ENCODE results near the gene USHBP1.

USHBP1 gene

DNA sequence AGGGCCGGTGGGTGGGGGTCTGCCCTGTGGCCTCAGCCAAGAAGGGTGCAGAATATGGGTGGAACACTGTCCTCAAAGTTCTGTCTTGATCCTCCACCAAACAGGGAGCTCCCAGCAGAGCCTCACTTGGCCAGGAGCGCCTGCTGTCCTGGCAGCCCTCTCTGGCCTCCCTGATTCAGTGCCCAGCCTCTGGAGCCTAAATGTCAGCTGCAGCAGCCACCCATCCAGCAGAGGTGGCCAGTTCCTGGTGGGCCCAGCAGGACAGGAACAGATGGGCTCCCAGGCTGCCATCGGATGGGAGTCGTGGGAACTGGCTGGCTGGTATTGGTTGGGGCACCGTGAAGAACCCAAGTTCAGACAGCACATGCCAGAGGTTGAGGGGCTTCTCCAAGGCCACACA, 51.2 kb downstream of the USHBP1 start:
- no peak for FAIRE-seq
- DNase-seq (ENCODE audit: low spot score), result no peak

DNA sequence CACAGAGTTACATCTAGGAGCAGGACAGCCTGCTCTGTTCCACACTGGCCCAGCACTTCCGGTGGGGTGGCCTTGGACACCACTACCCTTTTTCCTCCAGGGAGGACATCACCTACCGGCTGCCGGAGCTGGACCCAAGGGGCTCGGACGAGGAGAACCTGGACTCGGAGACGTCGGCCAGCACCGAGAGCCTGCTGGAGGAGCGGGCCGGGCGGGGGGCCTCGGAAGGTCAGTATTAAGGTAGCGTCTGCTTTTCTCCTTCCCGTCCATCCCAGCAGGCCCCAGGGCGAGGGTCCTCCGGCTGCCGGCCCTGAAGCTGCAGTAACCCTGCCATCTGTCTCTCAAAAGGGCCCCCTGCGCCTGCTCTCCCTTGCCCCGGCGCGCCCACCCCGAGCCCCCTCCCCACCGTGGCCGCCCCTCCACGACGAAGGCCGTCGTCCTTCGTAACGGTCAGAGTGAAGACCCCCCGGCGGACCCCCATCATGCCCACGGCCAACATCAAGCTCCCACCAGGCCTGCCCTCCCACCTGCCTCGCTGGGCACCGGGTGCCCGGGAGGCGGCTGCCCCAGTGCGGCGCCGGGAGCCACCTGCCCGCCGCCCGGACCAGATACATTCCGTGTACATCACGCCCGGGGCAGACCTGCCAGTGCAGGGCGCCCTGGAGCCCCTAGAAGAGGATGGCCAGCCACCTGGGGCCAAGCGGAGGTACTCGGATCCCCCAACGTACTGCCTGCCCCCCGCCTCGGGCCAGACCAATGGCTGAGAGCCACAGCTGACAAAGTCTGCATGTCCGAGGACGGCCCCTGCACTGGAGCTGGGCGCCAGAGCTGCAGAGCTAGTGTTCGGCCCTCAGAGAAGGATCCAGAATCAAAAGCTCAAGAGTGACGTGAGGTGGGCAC, 52.7 kb downstream of the USHBP1 start:
- no peak for DNase-seq (ENCODE audit: low spot score)
- FAIRE-seq, result no peak

DNA sequence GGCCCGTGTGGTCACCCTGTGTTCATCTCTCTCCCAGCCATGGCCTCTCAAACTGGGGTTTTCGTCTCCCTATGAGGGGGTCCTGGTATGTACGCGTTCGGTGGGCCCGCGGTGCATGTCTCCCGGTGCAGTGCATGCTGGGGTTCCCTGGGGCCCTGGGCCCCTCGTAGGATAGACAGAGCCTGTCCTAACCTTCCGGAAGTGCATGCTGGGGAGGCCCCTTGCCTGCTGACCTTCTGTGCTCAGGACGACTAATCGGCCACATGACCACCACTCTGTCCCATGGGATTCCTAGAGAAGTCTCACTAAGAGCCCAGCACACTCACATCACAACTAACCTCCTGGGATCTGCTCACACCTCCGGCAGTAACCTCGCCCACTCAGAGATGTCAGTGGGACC, 54.2 kb downstream of the USHBP1 start:
- FAIRE-seq, result no peak

DNA sequence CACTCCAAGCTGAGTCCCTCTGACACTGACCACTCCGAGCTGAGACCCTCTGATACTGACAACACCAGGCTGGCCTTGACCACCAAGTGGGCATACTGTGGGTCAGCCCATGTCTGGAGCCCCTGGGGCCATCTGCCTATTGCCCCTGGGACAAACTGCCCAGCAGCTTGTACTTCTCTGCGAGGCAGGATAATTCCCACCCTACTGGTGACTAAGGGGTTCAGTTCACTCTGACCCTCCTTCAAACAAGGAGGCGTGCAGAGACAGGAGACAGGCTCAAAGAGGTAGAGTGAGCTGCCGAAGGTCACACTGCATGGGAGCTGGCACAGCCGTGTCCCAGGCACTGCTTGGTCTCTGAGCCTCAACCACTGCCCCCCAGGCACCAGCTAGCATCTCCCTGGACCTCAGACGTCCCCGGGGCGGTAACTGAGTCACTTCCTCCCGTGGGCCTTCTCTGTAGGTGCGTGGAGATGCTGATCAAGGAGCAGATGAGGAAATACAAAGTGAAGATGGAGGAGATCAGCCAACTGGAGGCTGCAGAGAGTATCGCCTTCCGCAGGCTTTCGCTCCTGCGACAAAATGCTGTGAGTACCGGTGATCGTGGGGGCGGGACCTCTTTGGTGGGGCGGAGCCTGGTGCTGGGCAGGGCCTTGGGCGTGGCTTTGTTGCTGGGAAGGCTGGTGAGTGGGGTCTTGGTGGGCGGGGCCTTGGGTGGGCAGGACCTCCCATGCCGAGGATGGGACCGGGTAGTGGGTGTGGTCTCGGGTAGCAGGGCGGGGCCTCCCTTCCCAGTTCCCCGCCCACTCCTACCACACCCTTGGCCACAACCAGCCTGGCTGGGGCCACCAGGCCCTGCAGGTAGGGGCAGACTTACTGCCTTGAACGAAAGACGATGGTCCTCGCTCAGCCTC, 55.2 kb downstream of the USHBP1 start:
- no peak for DNase-seq (ENCODE audit: low spot score)
- no peak for FAIRE-seq

More for the DNA sequence above, 54.2 kb downstream of the USHBP1 start:
- DNase-seq (ENCODE audit: low spot score), result no peak

DNA sequence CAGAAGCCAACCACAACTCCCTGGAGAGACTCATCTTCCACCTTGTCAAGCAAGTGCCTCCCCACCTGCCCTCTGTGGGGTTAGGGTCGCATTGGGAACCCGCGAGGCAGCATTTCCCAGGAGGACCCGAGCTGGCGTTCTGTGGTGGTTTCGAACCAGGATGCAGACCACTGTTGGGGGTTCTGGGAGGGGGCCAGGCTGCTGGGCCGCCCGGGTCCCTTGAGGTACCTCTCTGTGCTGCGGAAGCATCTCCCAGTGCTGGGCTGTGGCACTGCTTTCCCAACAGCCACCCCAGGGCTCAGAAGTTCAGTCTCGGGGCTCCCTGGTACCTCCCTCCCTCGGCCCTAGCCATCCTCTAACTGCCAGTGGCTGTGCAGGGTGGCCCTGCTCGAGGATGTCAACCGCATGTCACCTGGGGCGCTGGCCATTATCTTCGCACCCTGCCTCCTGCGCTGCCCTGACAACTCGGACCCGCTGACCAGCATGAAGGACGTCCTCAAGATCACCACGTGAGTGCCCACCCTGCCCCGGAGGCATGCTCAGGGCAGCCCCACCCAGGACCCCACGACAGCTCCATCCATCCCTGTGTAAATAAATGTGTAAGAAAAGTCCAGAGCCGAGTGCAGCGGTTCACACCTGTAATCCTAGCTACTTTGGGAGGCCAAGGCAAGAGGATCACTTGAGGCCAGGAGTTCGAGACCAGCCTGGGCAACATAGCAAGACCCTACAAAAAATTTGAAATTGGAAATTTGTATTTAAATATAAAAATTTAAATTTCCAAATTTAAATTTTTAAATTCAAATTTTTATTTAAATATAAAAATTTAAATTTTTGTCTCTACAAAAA, 57.6 kb downstream of the USHBP1 start:
- DNase-seq (ENCODE audit: low spot score) (no peak), FAIRE-seq (no peak)

DNA sequence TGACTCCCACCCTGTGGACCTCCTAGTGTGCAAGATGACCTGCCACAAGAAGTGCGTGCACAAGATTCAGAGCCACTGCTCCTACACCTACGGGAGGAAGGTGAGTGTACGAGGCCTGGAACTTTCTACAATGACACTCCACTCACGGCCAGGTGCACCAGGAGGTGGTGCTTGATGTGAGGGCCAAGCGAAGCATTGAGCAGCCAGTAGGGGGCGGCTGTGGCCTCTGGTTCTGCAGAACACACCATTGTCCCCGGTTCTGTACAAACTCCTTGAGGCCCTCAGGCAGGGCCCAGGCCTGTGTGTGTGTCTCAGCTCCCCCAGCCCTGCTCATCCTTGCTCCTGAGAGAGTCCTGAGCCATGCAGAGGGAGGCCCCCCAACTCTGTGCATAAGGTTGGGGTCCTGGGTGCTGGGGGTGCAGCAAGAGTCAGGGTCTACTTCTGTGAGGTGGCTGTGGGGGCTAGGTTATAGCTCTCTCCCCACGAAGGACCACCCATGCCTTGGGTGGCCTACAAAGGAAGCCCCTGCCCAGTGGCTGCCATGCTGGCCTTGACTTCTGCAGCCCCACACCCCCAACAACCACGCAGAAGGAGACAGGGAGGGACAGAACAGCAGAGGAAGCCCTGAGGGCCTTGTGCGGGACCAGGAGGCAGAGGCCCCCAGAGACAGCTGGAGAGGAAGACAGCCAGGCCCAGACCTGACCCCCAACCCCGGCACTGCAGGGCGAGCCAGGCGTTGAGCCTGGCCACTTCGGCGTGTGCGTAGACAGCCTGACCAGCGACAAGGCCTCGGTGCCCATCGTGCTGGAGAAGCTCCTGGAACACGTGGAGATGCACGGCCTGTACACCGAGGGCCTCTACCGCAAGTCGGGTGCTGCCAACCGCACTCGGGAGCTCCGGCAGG, 59.1 kb downstream of the USHBP1 start:
- no peak for FAIRE-seq
- peak; percentile 18 for DNase-seq (ENCODE audit: low spot score)

DNA sequence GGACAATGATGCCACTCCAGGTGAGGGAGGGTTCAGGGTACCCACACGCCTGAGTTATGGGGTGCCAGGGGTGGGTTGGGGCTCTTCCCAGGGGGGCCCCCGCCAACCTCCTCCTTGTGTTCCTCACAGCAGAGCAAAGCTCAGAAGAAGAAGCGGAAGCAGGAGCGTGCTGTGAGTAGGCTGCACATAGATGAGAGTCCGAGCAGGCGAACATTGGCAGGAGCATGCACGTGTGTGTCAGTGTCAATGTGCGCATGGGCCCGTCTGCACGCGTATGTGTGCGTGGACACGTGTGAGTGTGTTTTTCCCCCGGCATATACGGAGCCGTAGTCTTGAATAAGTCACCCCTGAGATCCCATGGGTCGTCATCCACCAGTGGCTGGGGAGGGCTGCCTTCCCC, 61.8 kb downstream of the USHBP1 start:
- FAIRE-seq, result no peak
- no peak for DNase-seq (ENCODE audit: low spot score)

DNA sequence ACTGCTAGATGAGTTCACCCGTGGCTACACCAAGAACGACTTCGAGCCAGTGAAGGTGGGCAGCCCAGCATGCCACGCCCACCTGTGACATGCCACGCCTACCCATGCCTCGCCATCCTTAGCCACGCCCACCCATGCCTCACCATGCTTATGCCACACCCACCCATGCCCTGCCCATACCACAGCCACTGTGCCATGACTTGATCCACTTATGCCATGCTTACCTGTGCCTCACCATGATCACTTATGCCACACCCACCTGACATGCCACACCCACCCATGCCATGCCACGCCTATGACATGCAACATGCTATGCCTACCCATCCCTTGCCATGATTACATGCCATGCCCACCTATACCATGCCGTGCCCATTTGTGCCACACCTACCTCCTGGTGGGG, 62.3 kb downstream of the USHBP1 start:
- no peak for FAIRE-seq
- DNase-seq (ENCODE audit: low spot score), result no peak

DNA sequence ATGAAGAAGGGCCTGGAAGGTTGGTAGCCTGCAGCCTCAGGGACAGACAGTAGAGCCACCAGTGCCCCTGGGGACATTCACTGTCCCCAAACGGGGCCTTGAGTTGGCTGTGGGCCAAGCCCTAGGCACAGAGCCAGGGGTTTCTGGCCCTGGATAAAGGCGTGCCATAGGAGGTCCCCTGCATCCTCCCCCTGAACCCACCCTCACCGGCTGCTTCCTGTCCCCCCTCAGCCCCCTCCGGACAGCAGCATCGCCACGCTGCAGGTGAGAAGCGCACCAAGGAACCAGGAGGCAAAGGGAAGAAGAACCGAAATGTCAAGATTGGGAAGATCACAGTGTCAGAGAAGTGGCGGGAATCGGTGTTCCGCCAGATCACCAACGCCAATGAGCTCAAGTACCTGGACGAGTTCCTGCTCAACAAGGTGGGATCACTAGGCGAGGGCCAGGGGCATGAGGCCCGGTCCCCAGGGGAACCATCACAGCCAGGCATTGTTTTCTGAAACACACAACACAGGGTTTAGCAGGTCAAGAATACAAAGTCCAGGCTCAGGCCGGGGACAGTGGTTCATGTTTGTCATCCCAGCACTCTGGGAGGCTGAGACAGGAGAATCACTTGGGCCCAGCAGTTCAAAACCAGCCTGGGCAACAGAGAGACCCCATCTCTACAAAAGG, 64.0 kb downstream of the USHBP1 start:
- FAIRE-seq, result no peak
- no peak for DNase-seq (ENCODE audit: low spot score)
